Measurements from ENCODE around the gene CNDP1. TPM values are rescaled to one million over a fixed set of nuclear protein-coding genes. Genes with fewer than 3 reads are reported as not detected.

The CNDP1 gene
- polyA plus RNA-seq, 1 experiment, result not detected

- Histone ChIP-seq H3K4me3 (ENCODE audit: low read depth, low read length) (no peak overlapping the region), H3K27ac (ENCODE audit: low read depth, low read length) (no peak overlapping the region), H3K27me3 (ENCODE audit: control insufficient read depth, insufficient read depth, low read length) (no peaks in the 10 kb centered on the region), H3K9me3 (ENCODE audit: control insufficient read depth, insufficient read depth, low read length) (no peaks in the 10 kb centered on the region)
- TF ChIP-seq, protein P1, sequence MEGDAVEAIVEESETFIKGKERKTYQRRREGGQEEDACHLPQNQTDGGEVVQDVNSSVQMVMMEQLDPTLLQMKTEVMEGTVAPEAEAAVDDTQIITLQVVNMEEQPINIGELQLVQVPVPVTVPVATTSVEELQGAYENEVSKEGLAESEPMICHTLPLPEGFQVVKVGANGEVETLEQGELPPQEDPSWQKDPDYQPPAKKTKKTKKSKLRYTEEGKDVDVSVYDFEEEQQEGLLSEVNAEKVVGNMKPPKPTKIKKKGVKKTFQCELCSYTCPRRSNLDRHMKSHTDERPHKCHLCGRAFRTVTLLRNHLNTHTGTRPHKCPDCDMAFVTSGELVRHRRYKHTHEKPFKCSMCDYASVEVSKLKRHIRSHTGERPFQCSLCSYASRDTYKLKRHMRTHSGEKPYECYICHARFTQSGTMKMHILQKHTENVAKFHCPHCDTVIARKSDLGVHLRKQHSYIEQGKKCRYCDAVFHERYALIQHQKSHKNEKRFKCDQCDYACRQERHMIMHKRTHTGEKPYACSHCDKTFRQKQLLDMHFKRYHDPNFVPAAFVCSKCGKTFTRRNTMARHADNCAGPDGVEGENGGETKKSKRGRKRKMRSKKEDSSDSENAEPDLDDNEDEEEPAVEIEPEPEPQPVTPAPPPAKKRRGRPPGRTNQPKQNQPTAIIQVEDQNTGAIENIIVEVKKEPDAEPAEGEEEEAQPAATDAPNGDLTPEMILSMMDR (IDR thresholded peaks at IDR 0.05; ENCODE audit: low read depth, low read length), result no peak
- ChIA-PET CTCF (no interaction called here), POLR2A (no interaction called here)
- DNase-seq (ENCODE audit: low read depth, low spot score), result no peak
Measured at GRCh38 chr18:74508366-74508765, 25.9 kb upstream of the CNDP1 start.

DNA sequence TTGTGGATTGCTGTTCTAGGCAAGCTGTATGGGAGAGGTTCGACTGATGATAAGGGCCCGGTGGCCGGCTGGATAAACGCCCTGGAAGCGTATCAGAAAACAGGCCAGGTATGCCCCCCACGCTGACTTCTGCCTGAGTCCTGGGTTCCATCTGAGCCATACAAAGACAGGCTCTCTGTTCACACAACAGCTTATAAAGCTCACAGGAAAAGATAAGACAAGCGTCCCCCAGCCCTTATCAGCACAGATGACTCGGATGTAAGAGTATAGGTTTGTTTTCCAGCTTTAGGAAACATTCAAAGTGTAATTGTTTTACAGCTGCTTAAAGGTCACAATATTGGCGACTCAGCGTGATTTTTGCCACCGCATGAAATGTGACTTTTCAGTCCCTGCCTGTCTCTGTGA lies 25.5 kb upstream of the CNDP1 start:
- ChIA-PET POLR2A (no interaction called here), CTCF (no interaction called here)
- DNase-seq (ENCODE audit: low read depth, low spot score), result no peak
- no peak overlapping the region for H3K27ac ChIP-seq (ENCODE audit: low read depth, low read length)
- TF ChIP-seq, protein P1 (IDR thresholded peaks at IDR 0.05; ENCODE audit: low read depth, low read length), result no peak
- no peaks in the 10 kb centered on the region for H3K9me3 ChIP-seq (ENCODE audit: control insufficient read depth, insufficient read depth, low read length)
- no peaks in the 10 kb centered on the region for H3K27me3 ChIP-seq (ENCODE audit: control insufficient read depth, insufficient read depth, low read length)
- H3K4me3 ChIP-seq (ENCODE audit: low read depth, low read length), result no peak overlapping the region

- ChIA-PET CTCF (no interaction called here), POLR2A (no interaction called here)
- DNase-seq (ENCODE audit: low read depth, low spot score), result no peak
- TF ChIP-seq, protein P1 (IDR thresholded peaks at IDR 0.05; ENCODE audit: low read depth, low read length), result no peak
- no peak overlapping the region for H3K27ac ChIP-seq (ENCODE audit: low read depth, low read length)
- H3K4me3 ChIP-seq (ENCODE audit: low read depth, low read length), result no peak overlapping the region
- H3K27me3 ChIP-seq (ENCODE audit: control insufficient read depth, insufficient read depth, low read length), result no peaks in the 10 kb centered on the region
- H3K9me3 ChIP-seq (ENCODE audit: control insufficient read depth, insufficient read depth, low read length), result no peaks in the 10 kb centered on the region
Measured at GRCh38 chr18:74509856-74510769, 24.2 kb upstream of the CNDP1 start.

GRCh38 chr18:74510770-74511095 lies 23.6 kb upstream of the CNDP1 start:
- Histone ChIP-seq H3K27me3 (ENCODE audit: control insufficient read depth, insufficient read depth, low read length) (no peaks in the 10 kb centered on the region), H3K27ac (ENCODE audit: low read depth, low read length) (no peak overlapping the region), H3K9me3 (ENCODE audit: control insufficient read depth, insufficient read depth, low read length) (no peaks in the 10 kb centered on the region), H3K4me3 (ENCODE audit: low read depth, low read length) (no peak overlapping the region)
- DNase-seq (ENCODE audit: low read depth, low spot score), result no peak
- TF ChIP-seq, protein P1 (IDR thresholded peaks at IDR 0.05; ENCODE audit: low read depth, low read length), result no peak
- CTCF ChIA-PET, result interaction anchor here (0.5 kb wide), 1 partner anchor 49 kb away, joined by 6 read pairs; no protein-coding TSS in a partner anchor
- POLR2A ChIA-PET, result no interaction called here

DNA sequence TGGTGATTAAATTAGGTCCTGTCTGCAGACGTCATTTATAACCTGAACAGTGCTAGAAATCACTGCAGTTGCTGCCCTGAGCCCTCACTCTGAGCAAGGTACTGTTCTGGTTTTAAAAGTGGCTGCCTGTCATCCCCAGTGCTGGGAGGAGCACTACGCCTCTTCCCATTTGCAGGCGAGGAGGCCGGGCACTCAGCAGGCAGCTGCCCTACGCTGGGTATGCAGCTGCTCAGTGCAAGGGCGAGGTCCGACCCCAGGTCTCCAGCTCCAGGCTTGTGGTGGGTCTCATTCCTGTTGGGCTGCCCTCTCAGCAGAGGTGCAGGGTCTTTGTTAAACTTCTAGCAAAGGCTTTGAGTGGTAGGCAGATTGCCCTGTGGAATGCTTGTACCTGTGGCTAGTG lies 22.5 kb upstream of the CNDP1 start:
- no peak for DNase-seq (ENCODE audit: low read depth, low spot score)
- Histone ChIP-seq H3K27ac (ENCODE audit: low read depth, low read length) (no peak overlapping the region), H3K27me3 (ENCODE audit: control insufficient read depth, insufficient read depth, low read length) (no peaks in the 10 kb centered on the region), H3K9me3 (ENCODE audit: control insufficient read depth, insufficient read depth, low read length) (no peaks in the 10 kb centered on the region), H3K4me3 (ENCODE audit: low read depth, low read length) (no peak overlapping the region)
- ChIA-PET POLR2A (no interaction called here), CTCF (no interaction called here)
- TF ChIP-seq, protein P1 (IDR thresholded peaks at IDR 0.05; ENCODE audit: low read depth, low read length), result no peak
